ENCODE data around the gene VTCN1. TPM values are rescaled to one million over a fixed set of nuclear protein-coding genes. Genes with fewer than 3 reads are reported as not detected.

The VTCN1 gene
- total and polyA plus RNA-seq, 9 donors = 0.05 to 17.6 (median 0.83) TPM; not detected in 2

- 94 to 97% (median 96%) methylated on average over 3 of the region's 3 CpGs for WGBS, 3 donors
- intact Hi-C loops (cut with DNase I) = no loop called here
Observed at GRCh38 chr1:117182319-117182718, 28.4 kb downstream of the VTCN1 start.

GRCh38 chr1:117181630-117182041 lies 29.1 kb downstream of the VTCN1 start:
- intact Hi-C loops (cut with DNase I) = no loop called here
- no peaks in the 10 kb centered on the region for H3K27me3 ChIP-seq
- H3K4me1 ChIP-seq (ENCODE audit: insufficient read depth) = no peaks in the 10 kb centered on the region
- no peak overlapping the region for H3K27ac ChIP-seq
- H3K36me3 ChIP-seq = no peaks in the 10 kb centered on the region
- no peaks in the 10 kb centered on the region for H3K9me3 ChIP-seq
- WGBS, 3 donors = 88 to 89% (median 88%) methylated on average over 5 of the region's 5 CpGs
- TF ChIP-seq POLR2A (IDR thresholded peaks at IDR 0.05) (no peak), EP300 (IDR thresholded peaks at IDR 0.05) (no peak), CTCF (IDR thresholded peaks at IDR 0.05) (no peak)
- H3K4me3 ChIP-seq = no peak overlapping the region
- no peak for DNase-seq

More at GRCh38 chr1:117182319-117182718, 28.4 kb downstream of the VTCN1 start:
- no peaks in the 10 kb centered on the region for H3K9me3 ChIP-seq
- no peak for DNase-seq
- no peak overlapping the region for H3K4me3 ChIP-seq
- H3K27ac ChIP-seq = no peak overlapping the region
- H3K4me1 ChIP-seq (ENCODE audit: insufficient read depth) = no peaks in the 10 kb centered on the region
- no peaks in the 10 kb centered on the region for H3K36me3 ChIP-seq
- no peak for TF ChIP-seq CTCF (IDR thresholded peaks at IDR 0.05)
- TF ChIP-seq EP300 (IDR thresholded peaks at IDR 0.05) = no peak
- TF ChIP-seq POLR2A (IDR thresholded peaks at IDR 0.05) = no peak
- no peaks in the 10 kb centered on the region for H3K27me3 ChIP-seq

GRCh38 chr1:117180147-117180967 lies 30.4 kb downstream of the VTCN1 start:
- intact Hi-C loops (cut with DNase I) = no loop called here
- TF ChIP-seq CTCF (IDR thresholded peaks at IDR 0.05) (no peak), POLR2A (IDR thresholded peaks at IDR 0.05) (no peak), EP300 (IDR thresholded peaks at IDR 0.05) (no peak)
- H3K4me3 ChIP-seq = no peak overlapping the region
- 49 to 55% (median 53%) methylated on average over 5 of the region's 5 CpGs for WGBS, 3 donors
- no peaks in the 10 kb centered on the region for H3K4me1 ChIP-seq (ENCODE audit: insufficient read depth)
- H3K27me3 ChIP-seq = no peaks in the 10 kb centered on the region
- H3K27ac ChIP-seq = no peak overlapping the region
- H3K36me3 ChIP-seq = no peaks in the 10 kb centered on the region
- no peaks in the 10 kb centered on the region for H3K9me3 ChIP-seq
- peak in 3 of 5 donors; percentile 10 to 38 (median 17) for DNase-seq

- intact Hi-C loops (cut with DNase I) = no loop called here
- Histone ChIP-seq H3K4me1 (ENCODE audit: insufficient read depth) (no peaks in the 10 kb centered on the region), H3K4me3 (no peak overlapping the region), H3K27me3 (no peaks in the 10 kb centered on the region), H3K27ac (no peak overlapping the region), H3K9me3 (no peaks in the 10 kb centered on the region), H3K36me3 (no peaks in the 10 kb centered on the region)
- TF ChIP-seq POLR2A (IDR thresholded peaks at IDR 0.05) = no peak
- TF ChIP-seq EP300 (IDR thresholded peaks at IDR 0.05) = no peak
- TF ChIP-seq CTCF (IDR thresholded peaks at IDR 0.05) = no peak
- 42 to 46% (median 45%) methylated on average over 5 of the region's 5 CpGs for WGBS, 3 donors
- no peak for DNase-seq
Observed at GRCh38 chr1:117179471-117179870, 31.3 kb downstream of the VTCN1 start.

Measured in ovary (tissue), 9 donors.